Trophoblast cell (in vitro differentiated cells and primary cell): ENCODE results near the gene RAD51B.

Experiments
- DNase-seq, 2 donors: peaks; one replicate each; pipeline ENCODE4 v3.0.0-alpha.2; 2016
- H2AFZ ChIP-seq: 2 replicates; pipeline ENCODE4 v1.6.1; 2013; ENCODE audit warnings: low read length, moderate library complexity, mild to moderate bottlenecking; ENCODE audit not compliant: insufficient read depth, poor library complexity
- H2AK5ac ChIP-seq: 2 replicates; pipeline ENCODE4 v1.6.1; 2013; ENCODE audit warnings: mild to moderate bottlenecking, low read length
- H2BK120ac ChIP-seq: 2 replicates; pipeline ENCODE4 v1.6.1; 2013; ENCODE audit warnings: low read length, mild to moderate bottlenecking, moderate library complexity; ENCODE audit not compliant: insufficient read depth, poor library complexity
- H2BK12ac ChIP-seq: 2 replicates; pipeline ENCODE4 v1.6.1; 2013; ENCODE audit warnings: mild to moderate bottlenecking, low read length, moderate library complexity
- H2BK5ac ChIP-seq: 2 replicates; pipeline ENCODE4 v1.6.1; 2013; ENCODE audit warnings: low read length, low read depth, moderate library complexity, mild to moderate bottlenecking; ENCODE audit not compliant: poor library complexity
- H3K14ac ChIP-seq: 2 replicates; pipeline ENCODE4 v1.6.1; 2013; ENCODE audit warnings: mild to moderate bottlenecking, low read length
- H3K18ac ChIP-seq: 2 replicates; pipeline ENCODE4 v1.6.1; 2013; ENCODE audit warnings: mild to moderate bottlenecking, low read length
- H3K23ac ChIP-seq: 2 replicates; pipeline ENCODE4 v1.6.1; 2013; ENCODE audit warnings: low read length
- H3K27ac ChIP-seq: 2 replicates; pipeline ENCODE4 v1.5.1; 2013; ENCODE audit warnings: low read depth, mild to moderate bottlenecking, inconsistent platforms, low read length, moderate library complexity
- H3K27me3 ChIP-seq: 2 replicates; pipeline ENCODE4 v1.6.1; 2013; ENCODE audit warnings: inconsistent platforms, mild to moderate bottlenecking, low read length, moderate library complexity; ENCODE audit not compliant: insufficient read depth
- H3K36me3 ChIP-seq, 2 experiments: 1 replicate in 1 of 2; 2 replicates in 1 of 2; pipeline ENCODE4 v1.6.1; 2013; ENCODE audit warnings: low read length in 2 of 2, mild to moderate bottlenecking in 2 of 2, moderate library complexity in 1 of 2; ENCODE audit not compliant: insufficient read depth in 2 of 2, control insufficient read depth in 1 of 2
- H3K4ac ChIP-seq: 2 replicates; pipeline ENCODE4 v1.6.1; 2013; ENCODE audit warnings: low read depth, mild to moderate bottlenecking, low read length, moderate library complexity
- H3K4me1 ChIP-seq, 2 experiments: 1 replicate in 1 of 2; 2 replicates in 1 of 2; pipeline ENCODE4 v1.6.1; 2013; ENCODE audit warnings: low read length in 2 of 2, mild to moderate bottlenecking in 2 of 2, moderate library complexity in 1 of 2; ENCODE audit not compliant: insufficient read depth in 2 of 2, control insufficient read depth in 1 of 2
- H3K4me2 ChIP-seq: 2 replicates; pipeline ENCODE4 v1.6.1; 2013; ENCODE audit warnings: inconsistent platforms, mild to moderate bottlenecking, low read length, moderate library complexity
- H3K4me3 ChIP-seq: 2 replicates; pipeline ENCODE4 v1.5.1; 2013; ENCODE audit warnings: mild to moderate bottlenecking, low read depth, low read length, inconsistent platforms
- H3K79me1 ChIP-seq: one replicate; pipeline ENCODE4 v1.6.1; 2013; ENCODE audit warnings: low read length
- H3K79me2 ChIP-seq: 2 replicates; pipeline ENCODE4 v1.6.1; 2013; ENCODE audit warnings: low read length, mild to moderate bottlenecking; ENCODE audit not compliant: control insufficient read depth, insufficient read depth, poor library complexity
- H3K9ac ChIP-seq: 2 replicates; pipeline ENCODE4 v1.6.1; 2013; ENCODE audit warnings: mild to moderate bottlenecking, low read length
- H3K9me3 ChIP-seq: 2 replicates; pipeline ENCODE4 v1.6.1; 2013; ENCODE audit warnings: low read depth, mild to moderate bottlenecking, control low read depth, inconsistent platforms, low read length; ENCODE audit not compliant: insufficient read depth
- H4K12ac ChIP-seq: 2 replicates; pipeline ENCODE4 v1.6.1; 2013; ENCODE audit warnings: low read depth, mild to moderate bottlenecking, low read length, moderate library complexity
- H4K8ac ChIP-seq: 2 replicates; pipeline ENCODE4 v1.6.1; 2013; ENCODE audit warnings: low read depth, mild to moderate bottlenecking, low read length, moderate library complexity
- H4K91ac ChIP-seq: one replicate; pipeline ENCODE4 v1.6.1; 2013; ENCODE audit warnings: low read depth, mild to moderate bottlenecking, low read length, moderate library complexity
- WGBS: extraction: QIAGEN DNeasy Blood & Tissue Kit; methylation state at CpG from one replicate; pipeline ENCODE4 v1.1.7; 2013; ENCODE audit warnings: missing lambda C conversion rate; ENCODE audit not compliant: insufficient read length, insufficient coverage; ENCODE audit errors: extremely low coverage; 5-methylcytosine and 5-hydroxymethylcytosine counted together

The RAD51B gene

GRCh38 chr14:67973436-67973835, 153.9 kb downstream of the RAD51B start:
- Histone ChIP-seq H3K4me2 (no peak overlapping the region), H2BK5ac (no peak overlapping the region), H3K36me3 (no peaks in the 10 kb centered on the region), H3K79me2 (no peaks in the 10 kb centered on the region), H3K4me1 (peaks cover 0 to 2% of the 10 kb centered on the region in 2 experiments), H4K91ac (no peak overlapping the region), H3K79me1 (peaks cover 8% of the 10 kb centered on the region), H3K27ac (peak overlapping the region; percentile 47), H3K14ac (no peak overlapping the region), H3K9me3 (no peaks in the 10 kb centered on the region), H3K18ac (no peak overlapping the region), H2BK12ac (no peak overlapping the region), H3K23ac (no peak overlapping the region), H3K4ac (no peak overlapping the region), H4K8ac (no peak overlapping the region), H4K12ac (no peak overlapping the region), H2BK120ac (no peak overlapping the region), H3K9ac (no peak overlapping the region), H3K27me3 (no peaks in the 10 kb centered on the region), H2AK5ac (no peak overlapping the region), H3K4me3 (no peak overlapping the region), H2AFZ (no peak overlapping the region)
- DNase-seq: no peak

- Histone ChIP-seq H2AFZ (no peak overlapping the region), H3K14ac (peak overlapping the region; percentile 19), H2BK5ac (peak overlapping the region; percentile 49), H2AK5ac (no peak overlapping the region), H3K18ac (no peak overlapping the region), H3K36me3 (no peaks in the 10 kb centered on the region), H4K12ac (no peak overlapping the region), H2BK12ac (peak overlapping the region; percentile 80), H3K79me2 (no peaks in the 10 kb centered on the region), H2BK120ac (peak overlapping the region; percentile 43), H4K8ac (peak overlapping the region; percentile 60), H3K4ac (peak overlapping the region; percentile 62), H3K4me1 (peaks cover 0 to 2% of the 10 kb centered on the region in 2 experiments), H3K9me3 (no peaks in the 10 kb centered on the region), H4K91ac (peak overlapping the region; percentile 62), H3K79me1 (peaks cover 8% of the 10 kb centered on the region), H3K23ac (no peak overlapping the region), H3K4me3 (no peak overlapping the region), H3K27me3 (no peaks in the 10 kb centered on the region), H3K27ac (no peak overlapping the region), H3K4me2 (no peak overlapping the region), H3K9ac (no peak overlapping the region)
- no peak for DNase-seq
- no CpG with 5 or more reads among the region's 6 CpGs for WGBS
These were observed 155.9 kb downstream of the RAD51B start for GRCh38 chr14:67975470-67975869.

GRCh38 chr14:67977434-67978034, 158.0 kb downstream of the RAD51B start:
- no peaks in the 10 kb centered on the region for H3K4me1 ChIP-seq
- H3K36me3 ChIP-seq: no peaks in the 10 kb centered on the region
- H3K9ac ChIP-seq: no peak overlapping the region
- no peak overlapping the region for H3K4me3 ChIP-seq
- no peak for DNase-seq
- no peak overlapping the region for H2BK120ac ChIP-seq
- no peak overlapping the region for H2BK5ac ChIP-seq
- H3K14ac ChIP-seq: no peak overlapping the region
- H3K27me3 ChIP-seq: no peaks in the 10 kb centered on the region
- no peak overlapping the region for H2AK5ac ChIP-seq
- H2BK12ac ChIP-seq: no peak overlapping the region
- no peak overlapping the region for H3K18ac ChIP-seq
- H3K9me3 ChIP-seq: no peaks in the 10 kb centered on the region
- no peak overlapping the region for H3K4me2 ChIP-seq
- H3K4ac ChIP-seq: no peak overlapping the region
- H3K23ac ChIP-seq: no peak overlapping the region
- no CpG with 5 or more reads among the region's 1 CpG for WGBS
- H3K79me2 ChIP-seq: no peaks in the 10 kb centered on the region
- no peak overlapping the region for H4K12ac ChIP-seq
- H3K79me1 ChIP-seq: peaks cover 6% of the 10 kb centered on the region
- no peak overlapping the region for H2AFZ ChIP-seq
- H4K8ac ChIP-seq: no peak overlapping the region
- H3K27ac ChIP-seq: no peak overlapping the region
- H4K91ac ChIP-seq: no peak overlapping the region

- Histone ChIP-seq H3K36me3 (no peaks in the 10 kb centered on the region), H3K18ac (no peak overlapping the region), H4K12ac (no peak overlapping the region), H2BK12ac (no peak overlapping the region), H2AK5ac (no peak overlapping the region), H3K4me1 (no peaks in the 10 kb centered on the region), H3K9me3 (no peaks in the 10 kb centered on the region), H3K4me3 (no peak overlapping the region), H2AFZ (no peak overlapping the region), H3K4me2 (no peak overlapping the region), H3K14ac (no peak overlapping the region), H3K23ac (no peak overlapping the region), H4K8ac (peak overlapping the region; percentile 10), H4K91ac (no peak overlapping the region), H3K27ac (peak overlapping the region; percentile 41), H3K79me1 (peaks cover 4% of the 10 kb centered on the region), H3K79me2 (no peaks in the 10 kb centered on the region), H3K9ac (no peak overlapping the region), H3K27me3 (no peaks in the 10 kb centered on the region), H3K4ac (no peak overlapping the region), H2BK5ac (no peak overlapping the region), H2BK120ac (no peak overlapping the region)
- no peak for DNase-seq
These were observed 159.2 kb downstream of the RAD51B start for GRCh38 chr14:67978749-67979148.
